Fibroblast of lung (primary cell): ENCODE data around the gene C1QTNF12. TPM values are rescaled to one million over a fixed set of nuclear protein-coding genes. Genes with fewer than 3 reads are reported as not detected.

ENCODE experiments used
- DNase-seq, 2 donors: peaks; one replicate each; pipeline versions ENCODE4 v3.0.0 to v3.0.0-alpha.2; 2010; ENCODE audit warnings: low read depth in 2 of 2
- H2AFZ ChIP-seq: 2 replicates; pipeline ENCODE4 v1.5.1; 2012; ENCODE audit warnings: low read length, control low read depth, inconsistent platforms
- H3K27ac ChIP-seq: 2 replicates; pipeline ENCODE4 v1.5.1; 2011; ENCODE audit warnings: low read length, control low read depth; ENCODE audit not compliant: insufficient read depth
- H3K27me3 ChIP-seq: 2 replicates; pipeline ENCODE4 v1.5.1; 2011; ENCODE audit warnings: mild to moderate bottlenecking, low read length; ENCODE audit not compliant: control insufficient read depth, insufficient read depth
- H3K36me3 ChIP-seq: 2 replicates; pipeline ENCODE4 v1.5.1; 2011; ENCODE audit warnings: low read length; ENCODE audit not compliant: control insufficient read depth, insufficient read depth
- H3K4me1 ChIP-seq: 2 replicates; pipeline ENCODE4 v1.5.1; 2011; ENCODE audit warnings: low read length; ENCODE audit not compliant: control insufficient read depth, insufficient read depth; ENCODE audit errors: extremely low read depth
- H3K4me2 ChIP-seq: 2 replicates; pipeline ENCODE4 v1.5.1; 2011; ENCODE audit warnings: low read length, control low read depth; ENCODE audit not compliant: insufficient read depth; ENCODE audit errors: extremely low read depth
- H3K4me3 ChIP-seq, 4 experiments: fragments of 200-600 bp in 1 of 4; sonication (generic) in 1 of 4; replicated peaks in 1 of 4; 2 replicates each; pipeline ENCODE4 v1.5.1; 2011 to 2016; ENCODE audit warnings: low read length in 4 of 4, low read depth in 3 of 4, mild to moderate bottlenecking in 3 of 4, control low read depth in 2 of 4, inconsistent platforms in 1 of 4, mixed read lengths in 1 of 4; ENCODE audit not compliant: insufficient read depth in 1 of 4; ENCODE audit errors: control extremely low read depth in 1 of 4
- H3K79me2 ChIP-seq: 2 replicates; pipeline ENCODE4 v1.5.1; 2012; ENCODE audit warnings: mild to moderate bottlenecking, low read length, inconsistent platforms; ENCODE audit not compliant: control insufficient read depth, insufficient read depth
- H3K9ac ChIP-seq: 2 replicates; pipeline ENCODE4 v1.5.1; 2011; ENCODE audit warnings: mild to moderate bottlenecking, low read length, control low read depth; ENCODE audit not compliant: insufficient read depth
- H3K9me3 ChIP-seq: 2 replicates; pipeline ENCODE4 v1.5.1; 2012; ENCODE audit warnings: low read depth, low read length; ENCODE audit not compliant: control insufficient read depth, insufficient read depth
- H4K20me1 ChIP-seq: 2 replicates; pipeline ENCODE4 v1.5.1; 2011; ENCODE audit warnings: low read length; ENCODE audit not compliant: control insufficient read depth, insufficient read depth; ENCODE audit errors: extremely low read depth
- EZH2 ChIP-seq: IDR thresholded peaks from 2 replicates; pipeline ENCODE4 v1.5.1; 2012; ENCODE audit warnings: low read length, control low read depth, mild to moderate bottlenecking; ENCODE audit errors: missing control alignments
- polyA plus RNA-seq, 2 donors: library from polyadenylated mRNA; depleted of rRNA in 1 of 2; stranded (reverse) in 1 of 2; unstranded in 1 of 2; fragments of >200 nt; gene quantifications; 2 replicates each; pipeline ENCODE4 v1.2.1, GENCODE V29; 2011 to 2012; ENCODE audit warnings: missing spikeins in 1 of 2
- total RNA-seq: library from RNA; depleted of rRNA; stranded (reverse); fragments of >200 nt; gene quantifications from 2 replicates; pipeline ENCODE4 v1.2.1, GENCODE V29; 2014
- TF ChIP-seq, protein P1 (sequence below), 2 donors: IDR thresholded peaks in 1 of 2; conservative IDR thresholded peaks in 1 of 2; 1 replicate in 1 of 2; 2 replicates in 1 of 2; pipeline ENCODE4 v1.5.1; 2011 to 2012; ENCODE audit warnings: low read length in 2 of 2, control low read depth in 1 of 2, inconsistent platforms in 1 of 2, low read depth in 1 of 2, mild to moderate bottlenecking in 1 of 2

C1QTNF12 gene
- total and polyA plus RNA-seq, 2 donors (not counting 1 experiment from before 2014, with no cell fraction given) = 0.27 to 4.1 TPM

DNA sequence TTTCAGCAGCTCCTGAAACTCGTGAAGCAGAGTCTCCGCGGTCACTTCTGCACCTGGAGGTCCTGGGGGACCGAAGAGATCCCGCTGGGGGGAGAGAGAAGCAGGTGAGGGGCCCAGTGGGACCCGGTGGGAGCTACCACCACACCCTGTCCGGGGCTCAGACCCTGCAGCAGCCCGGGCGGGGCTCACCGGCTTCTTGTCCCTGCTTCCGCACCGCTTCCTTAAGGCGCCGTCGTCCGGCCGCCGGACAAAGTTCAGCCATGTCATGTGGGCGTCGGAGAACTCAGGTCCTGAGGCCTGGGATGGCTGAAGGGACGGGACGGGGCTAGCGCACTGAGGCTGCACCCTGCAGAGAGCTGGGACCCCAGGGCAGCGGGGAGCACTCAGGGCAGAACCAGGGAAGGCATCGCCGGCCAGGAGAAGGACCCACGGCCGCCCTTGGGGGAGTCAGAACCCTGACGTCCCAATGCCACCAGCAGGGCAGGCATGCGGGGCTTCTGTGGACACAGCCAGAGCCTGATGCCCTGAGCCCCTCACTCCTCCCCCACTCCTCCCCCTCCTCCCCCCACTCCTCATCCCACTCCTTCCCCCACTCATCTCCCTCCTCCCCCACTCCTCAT is 2.2 kb downstream of the C1QTNF12 start:
- Histone ChIP-seq H3K79me2 (no peaks in the 10 kb centered on the region), H3K27ac (no peak overlapping the region), H2AFZ (no peak overlapping the region), H3K9ac (no peak overlapping the region), H3K36me3 (no peaks in the 10 kb centered on the region), H3K4me2 (no peak overlapping the region), H3K4me1 (no peaks in the 10 kb centered on the region), H3K4me3 (no peak overlapping the region), H3K27me3 (no peaks in the 10 kb centered on the region), H3K9me3 (no peaks in the 10 kb centered on the region), H4K20me1 (no peaks in the 10 kb centered on the region)
- TF ChIP-seq EZH2 = no peak
- TF ChIP-seq, protein P1, sequence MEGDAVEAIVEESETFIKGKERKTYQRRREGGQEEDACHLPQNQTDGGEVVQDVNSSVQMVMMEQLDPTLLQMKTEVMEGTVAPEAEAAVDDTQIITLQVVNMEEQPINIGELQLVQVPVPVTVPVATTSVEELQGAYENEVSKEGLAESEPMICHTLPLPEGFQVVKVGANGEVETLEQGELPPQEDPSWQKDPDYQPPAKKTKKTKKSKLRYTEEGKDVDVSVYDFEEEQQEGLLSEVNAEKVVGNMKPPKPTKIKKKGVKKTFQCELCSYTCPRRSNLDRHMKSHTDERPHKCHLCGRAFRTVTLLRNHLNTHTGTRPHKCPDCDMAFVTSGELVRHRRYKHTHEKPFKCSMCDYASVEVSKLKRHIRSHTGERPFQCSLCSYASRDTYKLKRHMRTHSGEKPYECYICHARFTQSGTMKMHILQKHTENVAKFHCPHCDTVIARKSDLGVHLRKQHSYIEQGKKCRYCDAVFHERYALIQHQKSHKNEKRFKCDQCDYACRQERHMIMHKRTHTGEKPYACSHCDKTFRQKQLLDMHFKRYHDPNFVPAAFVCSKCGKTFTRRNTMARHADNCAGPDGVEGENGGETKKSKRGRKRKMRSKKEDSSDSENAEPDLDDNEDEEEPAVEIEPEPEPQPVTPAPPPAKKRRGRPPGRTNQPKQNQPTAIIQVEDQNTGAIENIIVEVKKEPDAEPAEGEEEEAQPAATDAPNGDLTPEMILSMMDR (conservative IDR thresholded peaks at IDR 0.05 in 1 of 2, IDR thresholded peaks at IDR 0.05 in 1 of 2; ENCODE audit: low read depth in 1 of 2, low read length in 2 of 2) = no peak
- DNase-seq = no peak

DNA sequence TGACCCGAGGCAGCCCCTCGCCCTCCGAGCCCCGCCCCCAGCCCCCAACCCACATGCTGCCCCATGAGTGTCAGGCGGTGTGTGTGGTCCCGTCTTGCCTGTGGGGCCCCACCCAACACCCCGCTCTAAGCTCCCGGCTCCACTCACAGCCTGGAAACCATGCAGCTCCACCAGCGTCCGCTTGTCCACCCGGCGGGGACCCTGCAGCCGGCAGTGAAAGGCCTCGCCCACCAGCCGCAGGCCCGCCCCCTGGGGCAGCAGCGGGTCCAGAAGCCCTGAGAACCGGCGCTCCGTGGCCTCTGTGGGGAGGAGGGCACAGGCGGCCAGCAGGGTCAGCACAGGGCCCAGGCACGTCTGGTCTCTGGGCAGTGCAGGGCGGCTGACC is 2.7 kb downstream of the C1QTNF12 start:
- Histone ChIP-seq H3K27ac (no peak overlapping the region), H3K27me3 (no peaks in the 10 kb centered on the region), H2AFZ (no peak overlapping the region), H4K20me1 (no peaks in the 10 kb centered on the region), H3K9me3 (no peaks in the 10 kb centered on the region), H3K36me3 (no peaks in the 10 kb centered on the region), H3K79me2 (no peaks in the 10 kb centered on the region), H3K9ac (no peak overlapping the region), H3K4me1 (no peaks in the 10 kb centered on the region), H3K4me2 (no peak overlapping the region), H3K4me3 (no peak overlapping the region)
- DNase-seq = no peak
- no peak for TF ChIP-seq EZH2
- TF ChIP-seq, protein P1 (conservative IDR thresholded peaks at IDR 0.05 in 1 of 2, IDR thresholded peaks at IDR 0.05 in 1 of 2; ENCODE audit: low read depth in 1 of 2, low read length in 2 of 2) = no peak

DNA sequence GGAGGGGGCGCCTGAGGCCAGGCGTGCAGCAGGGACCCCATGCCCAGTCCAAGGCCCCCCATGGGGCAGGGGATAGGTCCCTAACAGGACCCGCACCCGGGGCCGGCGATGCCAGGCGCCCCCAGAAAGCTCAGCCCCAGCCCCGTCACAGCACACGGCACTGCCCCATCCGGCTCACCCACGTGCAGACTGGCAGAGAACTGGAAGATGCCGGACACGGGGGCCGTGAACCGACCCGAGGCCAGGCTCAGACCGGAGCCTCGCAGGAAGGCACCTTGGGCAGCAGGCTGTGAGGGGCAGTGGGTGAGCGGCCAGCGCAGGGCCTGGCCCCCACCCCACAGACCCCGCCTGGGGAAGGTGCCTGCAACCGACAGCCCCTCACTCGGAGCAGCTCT is 3.3 kb downstream of the C1QTNF12 start:
- H3K27me3 ChIP-seq = no peaks in the 10 kb centered on the region
- no peak overlapping the region for H3K27ac ChIP-seq
- H3K36me3 ChIP-seq = no peaks in the 10 kb centered on the region
- H2AFZ ChIP-seq = no peak overlapping the region
- H3K79me2 ChIP-seq = no peaks in the 10 kb centered on the region
- no peak for TF ChIP-seq EZH2
- TF ChIP-seq, protein P1 (conservative IDR thresholded peaks at IDR 0.05 in 1 of 2, IDR thresholded peaks at IDR 0.05 in 1 of 2; ENCODE audit: low read depth in 1 of 2, low read length in 2 of 2) = no peak
- no peak overlapping the region for H3K9ac ChIP-seq
- H3K9me3 ChIP-seq = no peaks in the 10 kb centered on the region
- no peak overlapping the region for H3K4me2 ChIP-seq
- H3K4me1 ChIP-seq = no peaks in the 10 kb centered on the region
- H4K20me1 ChIP-seq = no peaks in the 10 kb centered on the region
- H3K4me3 ChIP-seq = no peak overlapping the region
- DNase-seq = no peak
